Bronchial epithelial cell (primary cell): Measurements from ENCODE around the gene RECK. TPM values are rescaled to one million over a fixed set of nuclear protein-coding genes. Genes with fewer than 3 reads are reported as not detected.
A peak's percentile ranks its signal among the peaks of the same experiment; 100 is the strongest.

Source experiments
- DNase-seq: peaks from one replicate; pipeline ENCODE4 v3.0.0-alpha.2; 2010; ENCODE audit warnings: low read depth
- FAIRE-seq: peaks from 2 replicates; lab custom pipeline; 2011; peaks lifted over from hg19 to GRCh38; lab: Jason Lieb, UNC
- H3K27me3 ChIP-seq: 2 replicates; pipeline ENCODE4 v1.5.1; 2011; ENCODE audit warnings: low read length; ENCODE audit not compliant: control insufficient read depth, insufficient read depth
- H3K36me3 ChIP-seq: 2 replicates; pipeline ENCODE4 v1.5.1; 2011; ENCODE audit warnings: low read length; ENCODE audit not compliant: control insufficient read depth, insufficient read depth
- H3K4me3 ChIP-seq: 2 replicates; pipeline ENCODE4 v1.5.1; 2011; ENCODE audit warnings: mild to moderate bottlenecking, low read depth, low read length, control low read depth
- total RNA-seq: library from RNA; depleted of rRNA; stranded (reverse); fragments of >200 nt; gene quantifications from 2 replicates; pipeline ENCODE4 v1.2.1, GENCODE V29; 2014
- TF ChIP-seq, protein P1 (sequence below): IDR thresholded peaks from 2 replicates; pipeline ENCODE4 v1.5.1; 2011; ENCODE audit warnings: mild to moderate bottlenecking, moderate library complexity, low read length, control low read depth, inconsistent platforms; ENCODE audit not compliant: insufficient read depth, severe bottlenecking

The RECK gene
- total RNA-seq, 1 donor from 2014 or later = 1.3 TPM

DNA sequence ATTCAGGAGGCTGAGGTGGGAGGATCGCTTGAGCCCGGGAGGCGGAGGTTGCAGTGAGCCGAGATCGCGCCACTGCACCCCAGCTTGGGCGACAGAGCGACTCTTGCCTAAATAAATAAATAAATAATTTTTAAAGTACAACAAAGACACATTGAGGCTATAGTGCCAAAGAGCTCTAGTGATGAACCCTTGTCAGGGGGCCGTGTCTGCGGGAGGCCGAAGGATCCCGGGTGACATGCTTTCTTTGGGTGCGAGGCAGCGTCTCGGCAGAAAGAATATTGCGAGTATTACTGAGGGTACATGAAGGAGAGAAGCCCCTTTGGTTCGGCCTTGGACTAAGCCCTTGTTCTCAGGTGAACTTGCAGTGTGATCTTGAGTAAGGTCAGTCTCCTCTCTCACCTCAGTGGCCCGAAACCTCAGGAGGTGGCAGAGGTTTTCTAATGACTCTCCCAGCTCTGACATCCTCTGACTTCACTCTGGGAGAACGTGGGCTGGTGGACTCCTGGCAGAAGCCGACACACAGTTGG lies 397 bp upstream of the RECK start:
- no peaks in the 10 kb centered on the region for H3K27me3 ChIP-seq

DNA sequence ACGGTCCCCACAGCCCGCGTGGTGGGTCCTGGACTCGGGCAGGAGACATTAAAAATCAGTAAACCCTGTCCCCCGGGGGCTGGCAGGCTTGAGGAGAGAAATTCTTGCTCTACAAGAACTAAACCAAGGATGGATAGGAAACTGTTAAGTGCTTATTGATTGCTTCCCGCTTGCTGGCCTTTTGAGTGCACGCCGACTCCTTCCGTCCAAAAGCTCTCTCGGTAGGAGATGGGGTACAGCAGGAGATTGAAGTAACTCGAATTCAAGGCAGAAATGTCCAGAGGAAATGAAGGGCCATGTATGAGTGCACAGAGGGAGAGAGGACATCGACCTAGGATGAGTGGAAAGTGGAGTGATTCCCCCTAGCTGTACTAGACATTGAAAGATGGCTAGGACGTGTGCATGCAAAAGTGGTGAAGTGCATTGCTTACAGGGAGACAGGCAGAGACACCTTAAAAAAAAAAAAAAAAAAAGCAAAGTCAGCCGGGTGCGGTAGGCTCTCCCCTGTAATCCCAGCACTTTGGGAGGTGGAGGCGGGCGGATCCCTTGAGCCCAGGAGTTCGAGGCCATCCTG lies 923 bp downstream of the RECK start:
- FAIRE-seq = peak; percentile 52
- Histone ChIP-seq H3K36me3 (no peaks in the 10 kb centered on the region), H3K4me3 (peak overlapping the region; percentile 72), H3K27me3 (no peaks in the 10 kb centered on the region)
- TF ChIP-seq, protein P1, sequence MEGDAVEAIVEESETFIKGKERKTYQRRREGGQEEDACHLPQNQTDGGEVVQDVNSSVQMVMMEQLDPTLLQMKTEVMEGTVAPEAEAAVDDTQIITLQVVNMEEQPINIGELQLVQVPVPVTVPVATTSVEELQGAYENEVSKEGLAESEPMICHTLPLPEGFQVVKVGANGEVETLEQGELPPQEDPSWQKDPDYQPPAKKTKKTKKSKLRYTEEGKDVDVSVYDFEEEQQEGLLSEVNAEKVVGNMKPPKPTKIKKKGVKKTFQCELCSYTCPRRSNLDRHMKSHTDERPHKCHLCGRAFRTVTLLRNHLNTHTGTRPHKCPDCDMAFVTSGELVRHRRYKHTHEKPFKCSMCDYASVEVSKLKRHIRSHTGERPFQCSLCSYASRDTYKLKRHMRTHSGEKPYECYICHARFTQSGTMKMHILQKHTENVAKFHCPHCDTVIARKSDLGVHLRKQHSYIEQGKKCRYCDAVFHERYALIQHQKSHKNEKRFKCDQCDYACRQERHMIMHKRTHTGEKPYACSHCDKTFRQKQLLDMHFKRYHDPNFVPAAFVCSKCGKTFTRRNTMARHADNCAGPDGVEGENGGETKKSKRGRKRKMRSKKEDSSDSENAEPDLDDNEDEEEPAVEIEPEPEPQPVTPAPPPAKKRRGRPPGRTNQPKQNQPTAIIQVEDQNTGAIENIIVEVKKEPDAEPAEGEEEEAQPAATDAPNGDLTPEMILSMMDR = no peak
- no peak for DNase-seq

More for the DNA sequence above, 397 bp upstream of the RECK start:
- Histone ChIP-seq H3K36me3 (no peaks in the 10 kb centered on the region), H3K4me3 (peak overlapping the region; percentile 72)
- TF ChIP-seq, protein P1 = no peak
- FAIRE-seq (no peak), DNase-seq (peak; percentile 72)

DNA sequence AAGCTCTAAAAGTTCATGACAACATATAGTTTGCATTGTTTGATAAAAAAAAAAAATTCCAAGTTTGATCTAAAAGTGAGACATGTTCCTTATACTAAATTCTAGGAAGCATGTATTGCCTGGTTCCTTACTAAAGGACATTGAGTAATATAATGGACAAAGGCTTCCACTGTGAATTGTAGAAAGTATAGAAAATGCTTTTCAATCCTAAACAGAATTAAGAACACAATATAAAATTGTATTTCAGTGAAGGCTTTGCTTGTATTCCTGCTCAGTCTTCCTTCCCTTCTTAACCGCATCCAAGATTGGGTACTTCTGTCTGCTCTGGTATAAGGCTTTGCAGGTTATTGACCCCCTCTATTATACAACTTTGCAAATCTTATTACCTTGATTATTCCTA lies 2.4 kb downstream of the RECK start:
- TF ChIP-seq, protein P1 = no peak
- Histone ChIP-seq H3K36me3 (no peaks in the 10 kb centered on the region), H3K27me3 (no peaks in the 10 kb centered on the region), H3K4me3 (no peak overlapping the region)
- FAIRE-seq (no peak), DNase-seq (no peak)

DNA sequence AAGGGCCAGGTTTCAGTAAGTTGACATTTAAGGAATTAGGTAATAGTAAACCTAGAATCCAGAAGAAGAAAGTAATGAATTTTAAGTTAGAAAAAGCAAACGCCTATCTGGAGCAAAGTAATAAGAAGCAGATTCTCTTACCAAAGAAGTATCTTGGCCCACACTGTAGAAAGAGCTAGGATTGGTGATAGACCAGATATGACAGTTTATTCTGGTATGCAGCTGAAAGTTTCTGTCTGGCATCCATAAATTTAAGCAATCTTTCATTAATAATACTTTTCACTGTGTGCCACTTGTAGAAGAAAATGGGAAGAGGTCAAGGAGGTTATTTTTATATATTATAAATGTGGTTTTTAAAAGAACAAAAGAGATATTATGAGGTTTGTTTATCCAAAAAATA lies 3.0 kb downstream of the RECK start:
- TF ChIP-seq, protein P1 = no peak
- Histone ChIP-seq H3K4me3 (no peak overlapping the region), H3K27me3 (no peaks in the 10 kb centered on the region), H3K36me3 (no peaks in the 10 kb centered on the region)
- DNase-seq = no peak
- no peak for FAIRE-seq

DNA sequence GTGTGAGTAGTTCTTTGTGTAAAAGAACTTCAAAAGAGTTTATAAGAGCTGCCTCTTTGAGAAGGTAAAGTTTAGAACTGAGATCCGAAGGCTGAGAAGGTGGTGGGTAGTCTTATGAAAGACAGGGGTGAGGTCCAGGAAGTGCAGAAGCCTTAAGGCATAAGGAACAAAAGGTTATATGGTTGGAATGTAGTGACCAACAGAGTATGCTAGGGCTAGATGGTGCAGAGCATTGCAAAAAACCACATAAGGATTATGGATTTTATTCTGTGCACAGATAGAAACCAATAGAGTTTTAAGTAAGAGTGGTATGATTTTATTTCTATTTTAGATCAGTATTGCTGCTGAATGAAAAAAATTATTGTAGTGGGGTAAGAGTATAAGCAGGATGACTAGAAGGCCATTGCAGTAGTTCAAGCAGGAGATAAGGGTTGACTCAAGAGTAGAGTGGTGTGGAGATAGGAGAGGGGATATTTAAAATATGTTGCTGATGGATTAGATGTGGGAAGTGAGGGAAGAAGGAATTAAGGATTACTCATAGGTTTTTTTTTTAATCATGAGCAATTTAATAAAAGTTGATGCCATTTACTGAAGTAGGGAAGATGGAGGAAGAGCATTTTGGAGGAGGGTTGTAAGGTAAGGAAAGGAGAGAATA lies 3.7 kb downstream of the RECK start:
- no peak overlapping the region for H3K4me3 ChIP-seq
- no peaks in the 10 kb centered on the region for H3K36me3 ChIP-seq
- DNase-seq = no peak
- no peaks in the 10 kb centered on the region for H3K27me3 ChIP-seq
- no peak for FAIRE-seq
- TF ChIP-seq, protein P1 = no peak

DNA sequence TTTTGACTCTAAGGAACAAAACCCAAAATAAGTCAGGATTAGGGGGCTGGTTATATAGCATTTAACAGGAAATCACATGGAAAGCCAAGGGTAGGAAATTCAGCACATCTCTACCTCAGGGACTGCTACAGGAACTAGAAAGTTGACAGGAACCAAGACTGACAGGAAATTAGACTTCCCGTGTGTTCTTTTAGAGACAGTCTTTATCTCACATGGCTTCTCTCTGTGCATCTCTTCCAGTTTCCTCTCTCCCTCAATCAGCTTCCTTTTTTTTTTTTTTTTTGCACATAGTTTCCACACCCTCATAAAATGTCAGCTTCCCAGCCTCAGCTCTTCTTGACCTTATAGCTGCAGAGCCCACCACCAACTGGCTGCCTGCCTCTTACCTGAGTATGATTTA lies 4.8 kb downstream of the RECK start:
- FAIRE-seq (no peak), DNase-seq (no peak)
- TF ChIP-seq, protein P1 = no peak
- no peaks in the 10 kb centered on the region for H3K36me3 ChIP-seq
- H3K27me3 ChIP-seq = no peaks in the 10 kb centered on the region
- H3K4me3 ChIP-seq = no peak overlapping the region
